IMR-90 (cell line): Measurements from ENCODE around the gene DMD. TPM values are rescaled to one million over a fixed set of nuclear protein-coding genes. Genes with fewer than 3 reads are reported as not detected.

Source experiments
- ATAC-seq: fragments of 200-7000 bp; cut with Tn5 transposase; 2 replicates; pipeline ENCODE4 v1.9.1; 2020; ENCODE audit warnings: low read depth, mild to moderate bottlenecking, moderate library complexity
- BruUV-seq: library from RNA; stranded (reverse); fragments of 400-500 nt; replicated peaks from 2 replicates; lab custom pipeline; 2021; lab: Mats Ljungman, UMichigan
- CTCF ChIA-PET: fragments of 300-600 bp; formaldehyde crosslinking; extraction: SDS; loops from one replicate; lab custom pipeline; 2021; ENCODE audit warnings: antibody characterized with exemption; lab: Yijun Ruan, JAX
- POLR2A ChIA-PET: fragments of 300-600 bp; sonication (Branson Sonifier 250); formaldehyde crosslinking; loops from one replicate; lab custom pipeline; 2022; ENCODE audit warnings: antibody characterized with exemption; ENCODE audit not compliant: unreplicated experiment; lab: Charles Lee
- DNase-seq: peaks from one replicate; pipeline ENCODE4 v3.0.0; 2013
- H2AFZ ChIP-seq: replicated peaks from 2 replicates; pipeline ENCODE3; 2013; ENCODE audit warnings: low read length, mild to moderate bottlenecking; ENCODE audit not compliant: poor library complexity
- H2AK5ac ChIP-seq: 2 replicates; pipeline ENCODE4 v1.6.1; 2013; ENCODE audit warnings: low read depth, low read length, inconsistent platforms
- H2AK9ac ChIP-seq: replicated peaks from 2 replicates; pipeline ENCODE3; 2013; ENCODE audit warnings: mild to moderate bottlenecking, low read depth, low read length, moderate library complexity; ENCODE audit not compliant: poor library complexity
- H2BK120ac ChIP-seq: 2 replicates; pipeline ENCODE4 v1.6.1; 2013; ENCODE audit warnings: low read depth, low read length, inconsistent platforms
- H2BK15ac ChIP-seq: 3 replicates; pipeline ENCODE4 v1.6.1; 2013; ENCODE audit warnings: low read depth, low read length, inconsistent platforms
- H2BK20ac ChIP-seq: 2 replicates; pipeline ENCODE4 v1.6.1; 2013; ENCODE audit warnings: low read depth, mild to moderate bottlenecking, inconsistent platforms, low read length, moderate library complexity
- H2BK5ac ChIP-seq: 2 replicates; pipeline ENCODE4 v1.6.1; 2013; ENCODE audit warnings: mild to moderate bottlenecking, low read depth, low read length, inconsistent platforms; ENCODE audit not compliant: poor library complexity, severe bottlenecking
- H3K14ac ChIP-seq: replicated peaks from 2 replicates; pipeline ENCODE4 v1.6.1; 2013; ENCODE audit warnings: low read depth, low read length, inconsistent platforms
- H3K18ac ChIP-seq: 2 replicates; pipeline ENCODE4 v1.6.1; 2013; ENCODE audit warnings: low read depth, low read length, control low read depth
- H3K23ac ChIP-seq: 2 replicates; pipeline ENCODE4 v1.6.1; 2013; ENCODE audit warnings: low read depth, low read length, inconsistent platforms
- H3K27ac ChIP-seq: 2 replicates; pipeline ENCODE4 v1.5.1; 2013; ENCODE audit warnings: mild to moderate bottlenecking, control low read depth, low read length; ENCODE audit not compliant: insufficient read depth
- H3K27me3 ChIP-seq: 2 replicates; pipeline ENCODE4 v1.6.1; 2013; ENCODE audit warnings: low read length; ENCODE audit not compliant: control insufficient read depth, insufficient read depth
- H3K36me3 ChIP-seq: 2 replicates; pipeline ENCODE4 v1.6.1; 2013; ENCODE audit warnings: low read length, mixed read lengths; ENCODE audit not compliant: control insufficient read depth, insufficient read depth
- H3K4ac ChIP-seq: 2 replicates; pipeline ENCODE4 v1.6.1; 2013; ENCODE audit warnings: low read depth, low read length, inconsistent platforms
- H3K4me1 ChIP-seq: 2 replicates; pipeline ENCODE4 v1.6.1; 2013; ENCODE audit warnings: low read length, mixed read lengths; ENCODE audit not compliant: control insufficient read depth, insufficient read depth
- H3K4me2 ChIP-seq: 2 replicates; pipeline ENCODE4 v1.6.1; 2013; ENCODE audit warnings: low read depth, mild to moderate bottlenecking, control low read depth, low read length, moderate library complexity
- H3K4me3 ChIP-seq: 2 replicates; pipeline ENCODE4 v1.5.1; 2013; ENCODE audit warnings: low read depth, mild to moderate bottlenecking, control low read depth, low read length, moderate library complexity; ENCODE audit not compliant: insufficient read depth
- H3K56ac ChIP-seq: 2 replicates; pipeline ENCODE4 v1.6.1; 2013; ENCODE audit warnings: low read length, inconsistent platforms; ENCODE audit not compliant: insufficient read depth; ENCODE audit errors: extremely low read depth
- H3K79me1 ChIP-seq, 2 experiments: 2 replicates each; pipeline ENCODE4 v1.6.1; 2013; ENCODE audit warnings: low read length in 2 of 2, inconsistent platforms in 1 of 2, low read depth in 1 of 2
- H3K9ac ChIP-seq: 2 replicates; pipeline ENCODE4 v1.6.1; 2013; ENCODE audit warnings: low read depth, low read length, control low read depth
- H3K9me1 ChIP-seq: 2 replicates; pipeline ENCODE4 v1.6.1; 2013; ENCODE audit warnings: low read length, inconsistent platforms; ENCODE audit not compliant: insufficient read depth
- H3K9me3 ChIP-seq: 2 replicates; pipeline ENCODE4 v1.6.1; 2013; ENCODE audit warnings: low read length; ENCODE audit not compliant: control insufficient read depth, insufficient read depth
- H4K20me1 ChIP-seq: 2 replicates; pipeline ENCODE4 v1.6.1; 2013; ENCODE audit warnings: low read length, inconsistent platforms; ENCODE audit not compliant: insufficient read depth
- H4K5ac ChIP-seq: 2 replicates; pipeline ENCODE4 v1.6.1; 2013; ENCODE audit warnings: mild to moderate bottlenecking, low read depth, low read length, control low read depth
- H4K8ac ChIP-seq, 2 experiments: 2 replicates each; pipeline ENCODE4 v1.6.1; 2013; ENCODE audit warnings: low read depth in 2 of 2, low read length in 2 of 2, control low read depth in 1 of 2, inconsistent platforms in 1 of 2
- H4K91ac ChIP-seq: 2 replicates; pipeline ENCODE4 v1.6.1; 2013; ENCODE audit warnings: low read depth, low read length, inconsistent platforms; ENCODE audit not compliant: insufficient read depth
- BHLHE40 ChIP-seq: fragments of 150-350 bp; IDR thresholded peaks from 2 replicates; pipeline ENCODE4 v1.6.1; 2016; ENCODE audit warnings: mild to moderate bottlenecking, low read depth, low read length
- CEBPB ChIP-seq: IDR thresholded peaks from 2 replicates; pipeline ENCODE4 v1.6.1; 2012; ENCODE audit warnings: low read depth, low read length, improper control_type of control experiment
- CHD1 ChIP-seq: IDR thresholded peaks from 2 replicates; pipeline ENCODE4 v1.6.1; 2012; ENCODE audit warnings: low read depth, low read length, improper control_type of control experiment
- CTCF ChIP-seq: conservative IDR thresholded peaks from 2 replicates; pipeline ENCODE4 v1.5.1; 2012; ENCODE audit warnings: mild to moderate bottlenecking, low read depth, low read length, improper control_type of control experiment
- ELK1 ChIP-seq: fragments of 150-350 bp; IDR thresholded peaks from 2 replicates; pipeline ENCODE4 v1.6.1; 2016; ENCODE audit warnings: low read depth, mild to moderate bottlenecking, low read length, moderate library complexity, borderline replicate concordance
- FOS ChIP-seq: fragments of 150-350 bp; IDR thresholded peaks from 2 replicates; pipeline ENCODE4 v1.6.1; 2016; ENCODE audit warnings: low read depth, low read length
- MAFK ChIP-seq: IDR thresholded peaks from 2 replicates; pipeline ENCODE4 v1.6.1; 2012; ENCODE audit warnings: low read depth, low read length, improper control_type of control experiment
- MAZ ChIP-seq: IDR thresholded peaks from 2 replicates; pipeline ENCODE4 v1.6.1; 2012; ENCODE audit warnings: low read depth, mild to moderate bottlenecking, low read length, improper control_type of control experiment, moderate library complexity, borderline replicate concordance
- MXI1 ChIP-seq: IDR thresholded peaks from 2 replicates; pipeline ENCODE4 v1.6.1; 2012; ENCODE audit warnings: low read depth, mild to moderate bottlenecking, low read length, moderate library complexity, borderline replicate concordance
- NFE2L2 ChIP-seq: fragments of 150-350 bp; IDR thresholded peaks from 2 replicates; pipeline ENCODE4 v1.6.1; 2016; ENCODE audit warnings: low read depth, mild to moderate bottlenecking, low read length
- POLR2A ChIP-seq: IDR thresholded peaks from 2 replicates; pipeline ENCODE4 v1.6.1; 2012; ENCODE audit warnings: mild to moderate bottlenecking, low read depth, low read length
- RAD21 ChIP-seq: IDR thresholded peaks from 2 replicates; pipeline ENCODE4 v1.6.1; 2012; ENCODE audit warnings: low read length, improper control_type of control experiment
- RCOR1 ChIP-seq: IDR thresholded peaks from 2 replicates; pipeline ENCODE4 v1.6.1; 2012; ENCODE audit warnings: mild to moderate bottlenecking, low read length, improper control_type of control experiment; ENCODE audit not compliant: insufficient replicate concordance
- RFX5 ChIP-seq: IDR thresholded peaks from 2 replicates; pipeline ENCODE4 v1.8.0; 2012; ENCODE audit warnings: low read depth, mild to moderate bottlenecking, low read length, moderate library complexity
- SMC3 ChIP-seq: fragments of 150-350 bp; IDR thresholded peaks from 2 replicates; pipeline ENCODE4 v1.6.1; 2016; ENCODE audit warnings: low read depth, mild to moderate bottlenecking, antibody characterized with exemption, low read length, moderate library complexity
- USF2 ChIP-seq: fragments of 150-350 bp; IDR thresholded peaks from 2 replicates; pipeline ENCODE4 v1.6.1; 2017; ENCODE audit warnings: mild to moderate bottlenecking, antibody characterized with exemption, low read length, low read depth
- WGBS, 2 experiments: methylation state at CpG; one replicate each; pipeline versions ENCODE4 v1.1.5 to v1.1.7; 2013; ENCODE audit warnings: missing lambda C conversion rate in 2 of 2; ENCODE audit not compliant: insufficient read length in 1 of 2; ENCODE audit errors: extremely low coverage in 2 of 2; 5-methylcytosine and 5-hydroxymethylcytosine counted together
- dilution Hi-C: fragments of 300-500 bp; cut with HindIII; formaldehyde crosslinking; loops from one replicate; pipeline ENCODE4 v1.14.3; 2018; ENCODE audit warnings: low sequenced_read_pairs; ENCODE audit not compliant: unreplicated experiment
- in situ Hi-C: fragments of 300-500 bp; cut with MboI; formaldehyde crosslinking; loops from 3 replicates; pipeline ENCODE4 v1.14.3; 2019; ENCODE audit warnings: low sequenced_read_pairs, inconsistent platforms, mixed read lengths
- intact Hi-C: fragments of 100-400 bp; cut with micrococcal nuclease; formaldehyde crosslinking; loops from 2 replicates; pipeline ENCODE4 v1.10.0; 2022
- polyA plus RNA-seq, 3 experiments: library from polyadenylated mRNA; depleted of rRNA; stranded (reverse); fragments of >200 nt; gene quantifications; 2 replicates each; pipeline ENCODE4 v1.2.3, GENCODE V29; 2012; ENCODE audit warnings: low replicate concordance in 1 of 3
- total RNA-seq: library from RNA; depleted of rRNA; stranded (reverse); fragments of >200 nt; gene quantifications from 2 replicates; pipeline ENCODE4 v1.2.3, GENCODE V29; 2012

DMD gene
- total and polyA plus RNA-seq, 2 of the 4 experiments (the other 2 are of a cell fraction): 6.6 to 11.8 TPM

GRCh38 chrX:31291131-31291530, 1920.2 kb downstream of the DMD start:
- Histone ChIP-seq H2BK15ac (no peak overlapping the region), H4K5ac (no peak overlapping the region), H3K9me1 (no peaks in the 10 kb centered on the region), H3K27me3 (no peaks in the 10 kb centered on the region), H3K4me1 (no peaks in the 10 kb centered on the region), H2BK120ac (peak overlapping the region; percentile 76), H3K79me1 (no peaks in the 10 kb centered on the region), H2BK5ac (no peak overlapping the region), H3K14ac (no peak overlapping the region), H4K8ac (peak overlapping the region in 1 of 2 experiments; percentile 60; a peak in 1 of 4 replicates), H2AK5ac (no peak overlapping the region), H3K18ac (peak overlapping the region; percentile 5; the same call in 1 of the 2 replicates), H2AK9ac (no peak overlapping the region), H2BK20ac (no peak overlapping the region), H3K4me2 (no peak overlapping the region; the same call in 1 of the 2 replicates), H3K9me3 (no peaks in the 10 kb centered on the region), H4K91ac (no peak overlapping the region), H3K23ac (no peak overlapping the region), H4K20me1 (no peaks in the 10 kb centered on the region), H3K4ac (no peak overlapping the region), H3K56ac (no peak overlapping the region), H3K36me3 (no peaks in the 10 kb centered on the region), H3K4me3 (no peak overlapping the region), H3K9ac (no peak overlapping the region), H3K27ac (peak overlapping the region; percentile 35), H2AFZ (peak overlapping the region; percentile 77)
- no peak for TF ChIP-seq CHD1
- TF ChIP-seq USF2: no peak
- no peak for TF ChIP-seq ELK1
- TF ChIP-seq MAZ: no peak
- TF ChIP-seq RFX5: no peak
- TF ChIP-seq RCOR1: no peak
- no peak for TF ChIP-seq SMC3
- no peak for TF ChIP-seq CEBPB
- TF ChIP-seq BHLHE40: no peak
- no peak for TF ChIP-seq RAD21
- no peak for TF ChIP-seq CTCF
- TF ChIP-seq FOS: no peak
- TF ChIP-seq MAFK: no peak
- TF ChIP-seq MXI1: no peak
- no peak for TF ChIP-seq NFE2L2
- TF ChIP-seq POLR2A: no peak
- POLR2A ChIA-PET: no interaction called here
- no TSS peak for BruUV-seq
- in situ Hi-C loops (no loop called here), dilution Hi-C loops (no loop called here), intact Hi-C loops (no loop called here)
- peak; percentile 37 for DNase-seq
- no peak for ATAC-seq
- CTCF ChIA-PET: no interaction called here
- no CpG with 5 or more reads among the region's 5 CpGs for WGBS, 2 experiments
